Measurements from ENCODE around the gene PPP2R3B.
"Not testable (repeated sequence)": the region's sequence is repeated elsewhere in the genome, so short reads cannot be mapped to it uniquely, and the experiment has no call there.

Gene PPP2R3B

GRCh38 chrX:418927-419729 is 32.4 kb upstream of the PPP2R3B start:
- no peak overlapping the region for H3K27ac ChIP-seq
- TF ChIP-seq ZFX (IDR thresholded peaks at IDR 0.05; ENCODE audit: borderline replicate concordance) (no peak), CTCF (IDR thresholded peaks at IDR 0.05) (no peak)

GRCh38 chrX:415498-415897 is 28.8 kb upstream of the PPP2R3B start:
- H3K27ac ChIP-seq, result not testable (repeated sequence)

- no peak overlapping the region for H3K27ac ChIP-seq
- TF ChIP-seq ZFX (IDR thresholded peaks at IDR 0.05; ENCODE audit: borderline replicate concordance), result no peak
- no peak for TF ChIP-seq CTCF (IDR thresholded peaks at IDR 0.05)
Observed at GRCh38 chrX:413322-414201, 26.9 kb upstream of the PPP2R3B start.

- no peak for TF ChIP-seq CTCF (IDR thresholded peaks at IDR 0.05)
- no peak for TF ChIP-seq ZFX (IDR thresholded peaks at IDR 0.05; ENCODE audit: borderline replicate concordance)
- H3K27ac ChIP-seq, result no peak overlapping the region
Observed at GRCh38 chrX:410296-410695, 23.6 kb upstream of the PPP2R3B start.

- TF ChIP-seq CTCF (IDR thresholded peaks at IDR 0.05) (no peak), ZFX (IDR thresholded peaks at IDR 0.05; ENCODE audit: borderline replicate concordance) (no peak)
- H3K27ac ChIP-seq, result no peak overlapping the region
Observed at GRCh38 chrX:405149-405548, 18.4 kb upstream of the PPP2R3B start.

GRCh38 chrX:404656-405055 is 17.9 kb upstream of the PPP2R3B start:
- no peak for TF ChIP-seq CTCF (IDR thresholded peaks at IDR 0.05)
- TF ChIP-seq ZFX (IDR thresholded peaks at IDR 0.05; ENCODE audit: borderline replicate concordance), result no peak
- no peak overlapping the region for H3K27ac ChIP-seq

- no peak overlapping the region for H3K27ac ChIP-seq
- TF ChIP-seq CTCF (IDR thresholded peaks at IDR 0.05) (no peak), ZFX (IDR thresholded peaks at IDR 0.05; ENCODE audit: borderline replicate concordance) (no peak)
Observed at GRCh38 chrX:402857-403256, 16.1 kb upstream of the PPP2R3B start.

All from 22Rv1 (cell line).